ENCODE measurements around the gene JUNB. TPM values are rescaled to one million over a fixed set of nuclear protein-coding genes. Genes with fewer than 3 reads are reported as not detected.
A peak's percentile ranks its signal among the peaks of the same experiment; 100 is the strongest.

The JUNB gene
- total RNA-seq, 3 donors from 2014 or later (not counting 1 experiment from before 2014, with no cell fraction given), result 781 to 903 (median 859) TPM

GRCh38 chr19:12792051-12792852, 966 bp downstream of the JUNB start:
- ATAC-seq (peak in 1 of 3 donors; percentile 1), DNase-seq (peak; percentile 73 to 83)
- Histone ChIP-seq H3K27ac (ENCODE audit: low read length) (peak overlapping the region; percentile 93), H3K27me3 (ENCODE audit: control insufficient read depth, insufficient read depth, low read length) (no peaks in the 10 kb centered on the region), H3K4me1 (ENCODE audit: control insufficient read depth, insufficient read depth, low read length) (peaks cover 48% of the 10 kb centered on the region), H3K36me3 (ENCODE audit: control insufficient read depth, insufficient read depth, low read length) (no peaks in the 10 kb centered on the region), H3K9me3 (ENCODE audit: control insufficient read depth, insufficient read depth, low read length) (no peaks in the 10 kb centered on the region), H3K4me3 (ENCODE audit: low read length) (peak overlapping the region; percentile 95)
- peak overlapping the region; percentile 97 to 99 for H3K27ac Mint-ChIP-seq
- no peaks in the 10 kb centered on the region for H3K9me3 Mint-ChIP-seq
- H3K4me3 Mint-ChIP-seq, result peak overlapping the region; percentile 96
- peaks cover 39 to 46% of the 10 kb centered on the region in 2 donors for H3K4me1 Mint-ChIP-seq
- WGBS (ENCODE audit: insufficient coverage), result under 1% methylated on average over 84 of the region's 84 CpGs
- TF ChIP-seq, protein P1, sequence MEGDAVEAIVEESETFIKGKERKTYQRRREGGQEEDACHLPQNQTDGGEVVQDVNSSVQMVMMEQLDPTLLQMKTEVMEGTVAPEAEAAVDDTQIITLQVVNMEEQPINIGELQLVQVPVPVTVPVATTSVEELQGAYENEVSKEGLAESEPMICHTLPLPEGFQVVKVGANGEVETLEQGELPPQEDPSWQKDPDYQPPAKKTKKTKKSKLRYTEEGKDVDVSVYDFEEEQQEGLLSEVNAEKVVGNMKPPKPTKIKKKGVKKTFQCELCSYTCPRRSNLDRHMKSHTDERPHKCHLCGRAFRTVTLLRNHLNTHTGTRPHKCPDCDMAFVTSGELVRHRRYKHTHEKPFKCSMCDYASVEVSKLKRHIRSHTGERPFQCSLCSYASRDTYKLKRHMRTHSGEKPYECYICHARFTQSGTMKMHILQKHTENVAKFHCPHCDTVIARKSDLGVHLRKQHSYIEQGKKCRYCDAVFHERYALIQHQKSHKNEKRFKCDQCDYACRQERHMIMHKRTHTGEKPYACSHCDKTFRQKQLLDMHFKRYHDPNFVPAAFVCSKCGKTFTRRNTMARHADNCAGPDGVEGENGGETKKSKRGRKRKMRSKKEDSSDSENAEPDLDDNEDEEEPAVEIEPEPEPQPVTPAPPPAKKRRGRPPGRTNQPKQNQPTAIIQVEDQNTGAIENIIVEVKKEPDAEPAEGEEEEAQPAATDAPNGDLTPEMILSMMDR (IDR thresholded peaks at IDR 0.05), result no peak
- H3K27me3 Mint-ChIP-seq (ENCODE audit: low read depth in 2 of 2), result no peaks in the 10 kb centered on the region
- intact Hi-C loops (cut with micrococcal nuclease), result loop anchor here (2.0 to 10.0 kb wide), 5 partner anchors 55 to 363 kb away; partner anchors contain the start of genes CALR, GET3, IER2 and STX10
- no peaks in the 10 kb centered on the region for H3K36me3 Mint-ChIP-seq

DNA sequence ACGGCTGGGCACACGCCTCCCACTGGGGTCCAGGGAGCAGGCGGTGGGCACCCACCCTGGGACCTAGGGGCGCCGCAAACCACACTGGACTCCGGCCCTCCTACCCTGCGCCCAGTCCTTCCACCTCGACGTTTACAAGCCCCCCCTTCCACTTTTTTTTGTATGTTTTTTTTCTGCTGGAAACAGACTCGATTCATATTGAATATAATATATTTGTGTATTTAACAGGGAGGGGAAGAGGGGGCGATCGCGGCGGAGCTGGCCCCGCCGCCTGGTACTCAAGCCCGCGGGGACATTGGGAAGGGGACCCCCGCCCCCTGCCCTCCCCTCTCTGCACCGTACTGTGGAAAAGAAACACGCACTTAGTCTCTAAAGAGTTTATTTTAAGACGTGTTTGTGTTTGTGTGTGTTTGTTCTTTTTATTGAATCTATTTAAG, 1.6 kb downstream of the JUNB start:
- H3K4me3 Mint-ChIP-seq, result peak overlapping the region; percentile 96
- intact Hi-C loops (cut with micrococcal nuclease), result loop anchor here (2.0 to 10.0 kb wide), 5 partner anchors 56 to 362 kb away; partner anchors contain the start of genes CALR, GET3, IER2 and STX10
- Histone ChIP-seq H3K27ac (ENCODE audit: low read length) (peak overlapping the region; percentile 93), H3K9me3 (ENCODE audit: control insufficient read depth, insufficient read depth, low read length) (no peaks in the 10 kb centered on the region), H3K4me1 (ENCODE audit: control insufficient read depth, insufficient read depth, low read length) (peaks cover 47% of the 10 kb centered on the region), H3K4me3 (ENCODE audit: low read length) (peak overlapping the region; percentile 95), H3K27me3 (ENCODE audit: control insufficient read depth, insufficient read depth, low read length) (no peaks in the 10 kb centered on the region), H3K36me3 (ENCODE audit: control insufficient read depth, insufficient read depth, low read length) (no peaks in the 10 kb centered on the region)
- no peaks in the 10 kb centered on the region for H3K9me3 Mint-ChIP-seq
- TF ChIP-seq, protein P1 (IDR thresholded peaks at IDR 0.05), result no peak
- WGBS (ENCODE audit: insufficient coverage), result 0% methylated on average over 20 of the region's 22 CpGs
- no peaks in the 10 kb centered on the region for H3K27me3 Mint-ChIP-seq (ENCODE audit: low read depth in 2 of 2)
- ATAC-seq (no peak), DNase-seq (no peak)
- peaks cover 39 to 46% of the 10 kb centered on the region in 2 donors for H3K4me1 Mint-ChIP-seq
- no peaks in the 10 kb centered on the region for H3K36me3 Mint-ChIP-seq
- peak overlapping the region; percentile 97 to 99 for H3K27ac Mint-ChIP-seq

GRCh38 chr19:12793290-12794195, 2.3 kb downstream of the JUNB start:
- peak; percentile 97 to 99 for DNase-seq
- Histone ChIP-seq H3K4me3 (ENCODE audit: low read length) (peak overlapping the region; percentile 95), H3K27me3 (ENCODE audit: control insufficient read depth, insufficient read depth, low read length) (no peaks in the 10 kb centered on the region), H3K9me3 (ENCODE audit: control insufficient read depth, insufficient read depth, low read length) (no peaks in the 10 kb centered on the region), H3K4me1 (ENCODE audit: control insufficient read depth, insufficient read depth, low read length) (peaks cover 44% of the 10 kb centered on the region), H3K36me3 (ENCODE audit: control insufficient read depth, insufficient read depth, low read length) (no peaks in the 10 kb centered on the region), H3K27ac (ENCODE audit: low read length) (peak overlapping the region; percentile 93)
- peak; percentile 39 to 63 (median 52) for ATAC-seq
- intact Hi-C loops (cut with micrococcal nuclease), result loop anchor here (2.0 to 10.0 kb wide), 5 partner anchors 57 to 361 kb away; partner anchors contain the start of genes CALR, GET3, IER2 and STX10
- Mint-ChIP-seq H3K27ac (peak overlapping the region; percentile 97 to 99), H3K27me3 (ENCODE audit: low read depth in 2 of 2) (no peaks in the 10 kb centered on the region), H3K4me3 (peak overlapping the region; percentile 96), H3K4me1 (peaks cover 39 to 46% of the 10 kb centered on the region in 2 donors), H3K36me3 (no peaks in the 10 kb centered on the region), H3K9me3 (no peaks in the 10 kb centered on the region)
- under 1% methylated on average over 81 of the region's 81 CpGs for WGBS (ENCODE audit: insufficient coverage)
- TF ChIP-seq, protein P1 (IDR thresholded peaks at IDR 0.05), result no peak
